K562 (cell line): ENCODE results near the gene SPAG7. TPM values are rescaled to one million over a fixed set of nuclear protein-coding genes. Genes with fewer than 3 reads are reported as not detected.

Source experiments
- CREBBP ChIP-seq: IDR thresholded peaks from one replicate; pipeline ENCODE4 v1.6.1; 2012; ENCODE audit warnings: low read depth, mild to moderate bottlenecking, control low read depth, inconsistent platforms, low read length
- HSF4 ChIP-seq: fragments of 250-450 bp; sonication (Bioruptor Pico); IDR thresholded peaks from 2 replicates; pipeline ENCODE4 v2.1.2; 2022; ENCODE audit warnings: mild to moderate bottlenecking, moderate library complexity, borderline replicate concordance
- KDM1A ChIP-seq, 2 experiments: fragments of 450-650 bp; IDR thresholded peaks; 2 replicates each; pipeline ENCODE4 v1.6.1; 2016; ENCODE audit warnings: mild to moderate bottlenecking in 2 of 2
- polyA plus RNA-seq, 8 experiments: library from polyadenylated mRNA; depleted of rRNA in 4 of 8; stranded (reverse) in 5 of 8; unstranded in 3 of 8; fragments of >200 nt; fragmentation: Nextera tagmentation in 2 of 8; fragmentation: Illumina TruSeq in 1 of 8; extraction: Ambion mirVana in 2 of 8; extraction: Trizol in 1 of 8; gene quantifications; 2 replicates each; pipeline versions ENCODE4 v1.2.1 to v1.2.3, GENCODE V29; 2011 to 2014; ENCODE audit warnings: inconsistent platforms in 1 of 8, missing spikeins in 1 of 8
- total RNA-seq, 7 experiments: library from RNA; depleted of rRNA in 6 of 7; stranded (reverse); fragments of >200 nt in 6 of 7; fragmentation: Illumina TruSeq in 2 of 7; extraction: Trizol in 2 of 7; gene quantifications; 2 replicates each; pipeline versions ENCODE4 v1.2.1 to v1.2.3, GENCODE V29; 2011 to 2021; ENCODE audit warnings: low replicate concordance in 1 of 7
- TF ChIP-seq, protein P1 (sequence below): fragments of 200-400 bp; formaldehyde crosslinking; IDR thresholded peaks from 2 replicates; pipeline ENCODE4 v1.6.1; 2017; ENCODE audit warnings: mild to moderate bottlenecking, low read depth, low read length, moderate library complexity
- TF ChIP-seq, protein P2 (sequence below): fragments of 250-450 bp; sonication (Bioruptor Pico); IDR thresholded peaks from 2 replicates; pipeline ENCODE4 v1.4.0; 2020; ENCODE audit warnings: mild to moderate bottlenecking, moderate library complexity, borderline replicate concordance
- TF ChIP-seq, protein P3 (sequence below), 2 experiments: fragments of 150-350 bp in 1 of 2; IDR thresholded peaks; 2 replicates each; pipeline ENCODE4 v1.6.1; 2012 to 2016; ENCODE audit warnings: low read depth in 2 of 2, low read length in 2 of 2, mild to moderate bottlenecking in 1 of 2, moderate library complexity in 1 of 2
- TF ChIP-seq, protein P4 (sequence below): sonication (generic); formaldehyde crosslinking; IDR thresholded peaks from 2 replicates; pipeline ENCODE4 v1.8.0; 2022; ENCODE audit warnings: mild to moderate bottlenecking, low read depth, missing genetic modification reagents
- TF ChIP-seq, protein P5 (sequence below): fragments of 450-650 bp; IDR thresholded peaks from 2 replicates; pipeline ENCODE4 v1.6.1; 2017; ENCODE audit warnings: antibody characterized with exemption, mild to moderate bottlenecking

The SPAG7 gene
- total and polyA plus RNA-seq, 9 of the 15 experiments (the other 6 are each of a cell fraction or from before 2014, with no cell fraction given) = 5.6 to 53.5 (median 36.3) TPM

DNA sequence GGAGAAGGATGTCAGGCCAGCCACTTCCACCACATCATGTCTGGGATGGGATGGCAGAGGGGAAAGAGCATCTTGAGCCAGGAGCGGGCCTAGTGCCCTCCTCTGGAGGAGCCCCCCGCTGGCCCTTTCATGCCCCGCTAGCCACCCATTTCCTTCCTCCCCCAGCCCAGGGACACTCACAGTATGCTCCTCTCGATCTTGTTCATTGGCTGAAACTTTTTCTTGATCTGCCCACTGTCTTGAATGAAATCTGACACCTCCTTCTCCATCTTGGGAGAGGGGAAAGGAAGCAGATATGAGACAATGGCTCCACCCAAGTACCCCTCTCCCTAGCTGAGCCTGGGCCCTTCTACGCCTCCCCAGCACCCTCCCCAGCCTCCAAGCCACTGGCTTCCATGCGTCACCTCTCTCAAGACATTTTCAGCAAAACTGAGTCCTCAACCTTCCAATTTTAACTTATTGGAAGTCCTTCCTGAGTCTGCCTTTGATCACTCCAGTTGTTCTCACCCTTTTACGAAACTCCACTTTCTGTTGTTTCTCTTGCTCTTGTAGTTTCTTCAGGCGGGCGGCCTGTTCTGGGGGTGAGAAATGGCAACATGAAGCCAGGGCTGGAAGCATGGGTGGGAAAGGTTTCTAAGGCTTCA is 7.2 kb downstream of the SPAG7 start (continued):
- TF ChIP-seq, protein P1, sequence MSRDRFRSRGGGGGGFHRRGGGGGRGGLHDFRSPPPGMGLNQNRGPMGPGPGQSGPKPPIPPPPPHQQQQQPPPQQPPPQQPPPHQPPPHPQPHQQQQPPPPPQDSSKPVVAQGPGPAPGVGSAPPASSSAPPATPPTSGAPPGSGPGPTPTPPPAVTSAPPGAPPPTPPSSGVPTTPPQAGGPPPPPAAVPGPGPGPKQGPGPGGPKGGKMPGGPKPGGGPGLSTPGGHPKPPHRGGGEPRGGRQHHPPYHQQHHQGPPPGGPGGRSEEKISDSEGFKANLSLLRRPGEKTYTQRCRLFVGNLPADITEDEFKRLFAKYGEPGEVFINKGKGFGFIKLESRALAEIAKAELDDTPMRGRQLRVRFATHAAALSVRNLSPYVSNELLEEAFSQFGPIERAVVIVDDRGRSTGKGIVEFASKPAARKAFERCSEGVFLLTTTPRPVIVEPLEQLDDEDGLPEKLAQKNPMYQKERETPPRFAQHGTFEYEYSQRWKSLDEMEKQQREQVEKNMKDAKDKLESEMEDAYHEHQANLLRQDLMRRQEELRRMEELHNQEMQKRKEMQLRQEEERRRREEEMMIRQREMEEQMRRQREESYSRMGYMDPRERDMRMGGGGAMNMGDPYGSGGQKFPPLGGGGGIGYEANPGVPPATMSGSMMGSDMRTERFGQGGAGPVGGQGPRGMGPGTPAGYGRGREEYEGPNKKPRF = no peak
- TF ChIP-seq, protein P2, sequence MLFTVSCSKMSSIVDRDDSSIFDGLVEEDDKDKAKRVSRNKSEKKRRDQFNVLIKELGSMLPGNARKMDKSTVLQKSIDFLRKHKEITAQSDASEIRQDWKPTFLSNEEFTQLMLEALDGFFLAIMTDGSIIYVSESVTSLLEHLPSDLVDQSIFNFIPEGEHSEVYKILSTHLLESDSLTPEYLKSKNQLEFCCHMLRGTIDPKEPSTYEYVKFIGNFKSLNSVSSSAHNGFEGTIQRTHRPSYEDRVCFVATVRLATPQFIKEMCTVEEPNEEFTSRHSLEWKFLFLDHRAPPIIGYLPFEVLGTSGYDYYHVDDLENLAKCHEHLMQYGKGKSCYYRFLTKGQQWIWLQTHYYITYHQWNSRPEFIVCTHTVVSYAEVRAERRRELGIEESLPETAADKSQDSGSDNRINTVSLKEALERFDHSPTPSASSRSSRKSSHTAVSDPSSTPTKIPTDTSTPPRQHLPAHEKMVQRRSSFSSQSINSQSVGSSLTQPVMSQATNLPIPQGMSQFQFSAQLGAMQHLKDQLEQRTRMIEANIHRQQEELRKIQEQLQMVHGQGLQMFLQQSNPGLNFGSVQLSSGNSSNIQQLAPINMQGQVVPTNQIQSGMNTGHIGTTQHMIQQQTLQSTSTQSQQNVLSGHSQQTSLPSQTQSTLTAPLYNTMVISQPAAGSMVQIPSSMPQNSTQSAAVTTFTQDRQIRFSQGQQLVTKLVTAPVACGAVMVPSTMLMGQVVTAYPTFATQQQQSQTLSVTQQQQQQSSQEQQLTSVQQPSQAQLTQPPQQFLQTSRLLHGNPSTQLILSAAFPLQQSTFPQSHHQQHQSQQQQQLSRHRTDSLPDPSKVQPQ = no peak
- TF ChIP-seq, protein P3, sequence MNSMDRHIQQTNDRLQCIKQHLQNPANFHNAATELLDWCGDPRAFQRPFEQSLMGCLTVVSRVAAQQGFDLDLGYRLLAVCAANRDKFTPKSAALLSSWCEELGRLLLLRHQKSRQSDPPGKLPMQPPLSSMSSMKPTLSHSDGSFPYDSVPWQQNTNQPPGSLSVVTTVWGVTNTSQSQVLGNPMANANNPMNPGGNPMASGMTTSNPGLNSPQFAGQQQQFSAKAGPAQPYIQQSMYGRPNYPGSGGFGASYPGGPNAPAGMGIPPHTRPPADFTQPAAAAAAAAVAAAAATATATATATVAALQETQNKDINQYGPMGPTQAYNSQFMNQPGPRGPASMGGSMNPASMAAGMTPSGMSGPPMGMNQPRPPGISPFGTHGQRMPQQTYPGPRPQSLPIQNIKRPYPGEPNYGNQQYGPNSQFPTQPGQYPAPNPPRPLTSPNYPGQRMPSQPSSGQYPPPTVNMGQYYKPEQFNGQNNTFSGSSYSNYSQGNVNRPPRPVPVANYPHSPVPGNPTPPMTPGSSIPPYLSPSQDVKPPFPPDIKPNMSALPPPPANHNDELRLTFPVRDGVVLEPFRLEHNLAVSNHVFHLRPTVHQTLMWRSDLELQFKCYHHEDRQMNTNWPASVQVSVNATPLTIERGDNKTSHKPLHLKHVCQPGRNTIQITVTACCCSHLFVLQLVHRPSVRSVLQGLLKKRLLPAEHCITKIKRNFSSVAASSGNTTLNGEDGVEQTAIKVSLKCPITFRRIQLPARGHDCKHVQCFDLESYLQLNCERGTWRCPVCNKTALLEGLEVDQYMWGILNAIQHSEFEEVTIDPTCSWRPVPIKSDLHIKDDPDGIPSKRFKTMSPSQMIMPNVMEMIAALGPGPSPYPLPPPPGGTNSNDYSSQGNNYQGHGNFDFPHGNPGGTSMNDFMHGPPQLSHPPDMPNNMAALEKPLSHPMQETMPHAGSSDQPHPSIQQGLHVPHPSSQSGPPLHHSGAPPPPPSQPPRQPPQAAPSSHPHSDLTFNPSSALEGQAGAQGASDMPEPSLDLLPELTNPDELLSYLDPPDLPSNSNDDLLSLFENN (IDR thresholded peaks at IDR 0.05; ENCODE audit: low read depth in 2 of 2, low read length in 2 of 2) = no peak
- TF ChIP-seq, protein P4, sequence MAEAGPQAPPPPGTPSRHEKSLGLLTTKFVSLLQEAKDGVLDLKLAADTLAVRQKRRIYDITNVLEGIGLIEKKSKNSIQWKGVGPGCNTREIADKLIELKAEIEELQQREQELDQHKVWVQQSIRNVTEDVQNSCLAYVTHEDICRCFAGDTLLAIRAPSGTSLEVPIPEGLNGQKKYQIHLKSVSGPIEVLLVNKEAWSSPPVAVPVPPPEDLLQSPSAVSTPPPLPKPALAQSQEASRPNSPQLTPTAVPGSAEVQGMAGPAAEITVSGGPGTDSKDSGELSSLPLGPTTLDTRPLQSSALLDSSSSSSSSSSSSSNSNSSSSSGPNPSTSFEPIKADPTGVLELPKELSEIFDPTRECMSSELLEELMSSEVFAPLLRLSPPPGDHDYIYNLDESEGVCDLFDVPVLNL (CRISPR knock-in tag) = no peak
- TF ChIP-seq CREBBP (no peak), HSF4 (CRISPR knock-in tag) (no peak), KDM1A (IDR thresholded peaks at IDR 0.05) (0 out of 4 replicates have a peak, but pooled peaks of 1 of the 2 experiments have one; percentile 12)
- TF ChIP-seq, protein P5, sequence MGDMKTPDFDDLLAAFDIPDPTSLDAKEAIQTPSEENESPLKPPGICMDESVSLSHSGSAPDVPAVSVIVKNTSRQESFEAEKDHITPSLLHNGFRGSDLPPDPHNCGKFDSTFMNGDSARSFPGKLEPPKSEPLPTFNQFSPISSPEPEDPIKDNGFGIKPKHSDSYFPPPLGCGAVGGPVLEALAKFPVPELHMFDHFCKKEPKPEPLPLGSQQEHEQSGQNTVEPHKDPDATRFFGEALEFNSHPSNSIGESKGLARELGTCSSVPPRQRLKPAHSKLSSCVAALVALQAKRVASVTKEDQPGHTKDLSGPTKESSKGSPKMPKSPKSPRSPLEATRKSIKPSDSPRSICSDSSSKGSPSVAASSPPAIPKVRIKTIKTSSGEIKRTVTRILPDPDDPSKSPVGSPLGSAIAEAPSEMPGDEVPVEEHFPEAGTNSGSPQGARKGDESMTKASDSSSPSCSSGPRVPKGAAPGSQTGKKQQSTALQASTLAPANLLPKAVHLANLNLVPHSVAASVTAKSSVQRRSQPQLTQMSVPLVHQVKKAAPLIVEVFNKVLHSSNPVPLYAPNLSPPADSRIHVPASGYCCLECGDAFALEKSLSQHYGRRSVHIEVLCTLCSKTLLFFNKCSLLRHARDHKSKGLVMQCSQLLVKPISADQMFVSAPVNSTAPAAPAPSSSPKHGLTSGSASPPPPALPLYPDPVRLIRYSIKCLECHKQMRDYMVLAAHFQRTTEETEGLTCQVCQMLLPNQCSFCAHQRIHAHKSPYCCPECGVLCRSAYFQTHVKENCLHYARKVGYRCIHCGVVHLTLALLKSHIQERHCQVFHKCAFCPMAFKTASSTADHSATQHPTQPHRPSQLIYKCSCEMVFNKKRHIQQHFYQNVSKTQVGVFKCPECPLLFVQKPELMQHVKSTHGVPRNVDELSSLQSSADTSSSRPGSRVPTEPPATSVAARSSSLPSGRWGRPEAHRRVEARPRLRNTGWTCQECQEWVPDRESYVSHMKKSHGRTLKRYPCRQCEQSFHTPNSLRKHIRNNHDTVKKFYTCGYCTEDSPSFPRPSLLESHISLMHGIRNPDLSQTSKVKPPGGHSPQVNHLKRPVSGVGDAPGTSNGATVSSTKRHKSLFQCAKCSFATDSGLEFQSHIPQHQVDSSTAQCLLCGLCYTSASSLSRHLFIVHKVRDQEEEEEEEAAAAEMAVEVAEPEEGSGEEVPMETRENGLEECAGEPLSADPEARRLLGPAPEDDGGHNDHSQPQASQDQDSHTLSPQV = peak; percentile 33; the same call in 1 of the 2 replicates
